Tibial nerve (tissue), 4 donors: ENCODE results near the gene SLC5A10. TPM values are rescaled to one million over a fixed set of nuclear protein-coding genes. Genes with fewer than 3 reads are reported as not detected.
"Not testable (repeated sequence)": the region's sequence is repeated elsewhere in the genome, so short reads cannot be mapped to it uniquely, and the experiment has no call there.

Experiments
- DNase-seq, 2 donors: peaks; one replicate each; pipeline ENCODE4 v3.0.0-alpha.2; 2019; ENCODE audit warnings: low spot score in 2 of 2
- H3K27ac ChIP-seq, 4 donors: fragments of 200-600 bp; sonication (generic) in 3 of 4; one replicate each; pipeline ENCODE4 v1.5.1; 2017 to 2019; ENCODE audit warnings: mild to moderate bottlenecking in 1 of 4
- H3K27me3 ChIP-seq, 2 donors: fragments of 200-600 bp; sonication (generic) in 1 of 2; one replicate each; pipeline versions ENCODE4 v1.5.1 to v1.6.0; 2017 to 2019
- H3K36me3 ChIP-seq, 3 donors: fragments of 200-600 bp; sonication (generic); one replicate each; pipeline ENCODE4 v1.5.1; 2018 to 2019
- H3K4me1 ChIP-seq, 4 donors: fragments of 200-600 bp; sonication (generic) in 3 of 4; one replicate each; pipeline ENCODE4 v1.5.1; 2017 to 2019
- H3K4me3 ChIP-seq, 4 donors: fragments of 200-600 bp; sonication (generic) in 3 of 4; one replicate each; pipeline ENCODE4 v1.5.1; 2017 to 2019; ENCODE audit warnings: mild to moderate bottlenecking in 1 of 4, moderate library complexity in 1 of 4
- H3K9me3 ChIP-seq, 4 donors: fragments of 200-600 bp; sonication (generic) in 3 of 4; one replicate each; pipeline ENCODE4 v1.5.1; 2017 to 2019
- CTCF ChIP-seq, 5 experiments: fragments of 200-600 bp in 3 of 5; fragments of 450-650 bp in 2 of 5; sonication (generic) in 3 of 5; IDR thresholded peaks; one replicate each; pipeline ENCODE4 v1.5.1; 2016 to 2019; ENCODE audit warnings: antibody characterized with exemption in 5 of 5, mild to moderate bottlenecking in 3 of 5, moderate library complexity in 2 of 5
- EP300 ChIP-seq, 2 donors: sonication (generic); formaldehyde crosslinking; IDR thresholded peaks; one replicate each; pipeline ENCODE4 v1.6.1; 2017; ENCODE audit warnings: antibody characterized with exemption in 2 of 2, mild to moderate bottlenecking in 1 of 2
- POLR2A ChIP-seq, 2 donors: fragments of 450-650 bp; IDR thresholded peaks; one replicate each; pipeline ENCODE4 v1.6.1; 2017; ENCODE audit warnings: antibody characterized with exemption in 2 of 2, mild to moderate bottlenecking in 2 of 2, moderate library complexity in 2 of 2
- WGBS, 2 donors: methylation state at CpG; one replicate each; pipeline ENCODE4 v1.1.5; 2018; 5-methylcytosine and 5-hydroxymethylcytosine counted together
- total RNA-seq, 4 donors: library from RNA; depleted of rRNA; stranded (reverse); fragments of >200 nt; gene quantifications; one replicate each; pipeline ENCODE4 v1.1.0, GENCODE V29; 2016

Gene SLC5A10
- total RNA-seq, 4 donors from 2014 or later, result not detected

DNA sequence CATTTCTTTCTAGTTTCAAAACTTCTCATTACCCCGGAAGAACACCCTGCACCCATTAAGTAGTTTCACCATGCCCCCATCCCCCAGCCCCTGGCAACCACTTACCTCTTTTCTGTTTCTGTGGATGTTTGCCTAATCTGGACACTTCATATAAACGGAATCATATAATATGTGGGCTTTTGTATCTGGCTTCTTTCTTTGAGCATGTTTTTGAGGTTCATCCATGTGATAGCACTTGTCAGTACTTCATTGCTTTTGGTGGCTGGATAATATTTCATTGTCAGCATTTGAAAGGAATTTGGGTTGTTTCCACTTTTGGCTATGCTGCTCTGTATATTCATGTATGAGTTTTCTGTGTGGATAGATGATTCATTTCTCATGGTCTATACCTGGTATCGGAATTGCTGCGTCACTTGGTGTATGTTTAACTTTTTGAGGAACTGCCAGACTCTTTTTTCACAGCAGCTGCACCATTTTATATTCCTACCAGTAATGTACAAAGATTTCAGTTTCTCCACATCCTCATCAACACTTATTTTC lies 30.0 kb upstream of the SLC5A10 start:
- no peak overlapping the region for H3K27ac ChIP-seq
- H3K4me1 ChIP-seq, result peaks cover 0 to 25% (median 10%) of the 10 kb centered on the region in 4 donors
- WGBS, 2 donors, result 61 to 70% methylated on average over 4 of the region's 4 CpGs
- no peaks in the 10 kb centered on the region for H3K9me3 ChIP-seq
- peaks cover 0 to 38% (median 0%) of the 10 kb centered on the region in 3 donors for H3K36me3 ChIP-seq
- H3K27me3 ChIP-seq, result no peaks in the 10 kb centered on the region
- no peak for DNase-seq
- H3K4me3 ChIP-seq, result no peak overlapping the region
- TF ChIP-seq EP300 (IDR thresholded peaks at IDR 0.05) (no peak), POLR2A (IDR thresholded peaks at IDR 0.05) (no peak), CTCF (IDR thresholded peaks at IDR 0.05) (no peak)

DNA sequence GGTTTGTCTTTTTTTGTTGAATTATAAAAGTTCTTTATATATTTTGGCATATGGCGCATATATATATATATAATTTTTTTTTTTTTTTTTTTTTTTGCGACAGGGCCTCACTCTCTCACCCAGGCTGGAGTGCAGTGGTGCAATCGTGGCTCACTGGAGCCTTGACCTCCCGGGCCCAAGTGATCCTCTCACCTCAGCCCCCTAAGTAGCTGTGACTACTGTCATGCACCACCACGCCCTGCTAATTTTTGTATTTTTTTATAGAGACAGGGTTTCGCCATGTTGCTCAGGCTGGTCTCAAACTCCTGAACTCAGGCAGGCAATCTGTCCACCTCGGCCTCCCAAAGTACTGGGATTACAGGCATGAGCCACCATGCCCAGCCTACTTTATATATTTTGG lies 29.4 kb upstream of the SLC5A10 start:
- not testable (repeated sequence) for H3K4me3 ChIP-seq, DNase-seq, H3K27me3 ChIP-seq, H3K27ac ChIP-seq, H3K9me3 ChIP-seq
- peaks cover 0 to 34% (median 0%) of the 10 kb centered on the region in 3 donors for H3K36me3 ChIP-seq
- 95 to 97% methylated on average over 7 of the region's 7 CpGs for WGBS, 2 donors
- peaks cover 0 to 25% (median 10%) of the 10 kb centered on the region in 4 donors for H3K4me1 ChIP-seq

- peaks cover 0 to 21% (median 10%) of the 10 kb centered on the region in 4 donors for H3K4me1 ChIP-seq
- no peak overlapping the region for H3K27ac ChIP-seq
- H3K9me3 ChIP-seq, result no peaks in the 10 kb centered on the region
- DNase-seq, result no peak
- H3K27me3 ChIP-seq, result no peaks in the 10 kb centered on the region
- TF ChIP-seq POLR2A (IDR thresholded peaks at IDR 0.05) (no peak), EP300 (IDR thresholded peaks at IDR 0.05) (no peak), CTCF (IDR thresholded peaks at IDR 0.05) (no peak)
- H3K4me3 ChIP-seq, result no peak overlapping the region
- 87 to 95% methylated on average over 1 of the region's 1 CpG for WGBS, 2 donors
- peaks cover 0 to 41% (median 9%) of the 10 kb centered on the region in 3 donors for H3K36me3 ChIP-seq
Measured at GRCh38 chr17:18925187-18925586, 26.8 kb upstream of the SLC5A10 start.

- no peaks in the 10 kb centered on the region for H3K27me3 ChIP-seq
- no peak overlapping the region for H3K4me3 ChIP-seq
- WGBS, 2 donors, result 88 to 92% methylated on average over 9 of the region's 9 CpGs
- TF ChIP-seq EP300 (IDR thresholded peaks at IDR 0.05) (no peak), CTCF (IDR thresholded peaks at IDR 0.05) (no peak)
- no peak overlapping the region for H3K27ac ChIP-seq
- H3K9me3 ChIP-seq, result no peaks in the 10 kb centered on the region
- H3K36me3 ChIP-seq, result peaks cover 0 to 70% (median 9%) of the 10 kb centered on the region in 3 donors
- H3K4me1 ChIP-seq, result peaks cover 0 to 11% (median 0%) of the 10 kb centered on the region in 4 donors
- no peak for DNase-seq
Measured at GRCh38 chr17:18928628-18929125, 23.3 kb upstream of the SLC5A10 start.

DNA sequence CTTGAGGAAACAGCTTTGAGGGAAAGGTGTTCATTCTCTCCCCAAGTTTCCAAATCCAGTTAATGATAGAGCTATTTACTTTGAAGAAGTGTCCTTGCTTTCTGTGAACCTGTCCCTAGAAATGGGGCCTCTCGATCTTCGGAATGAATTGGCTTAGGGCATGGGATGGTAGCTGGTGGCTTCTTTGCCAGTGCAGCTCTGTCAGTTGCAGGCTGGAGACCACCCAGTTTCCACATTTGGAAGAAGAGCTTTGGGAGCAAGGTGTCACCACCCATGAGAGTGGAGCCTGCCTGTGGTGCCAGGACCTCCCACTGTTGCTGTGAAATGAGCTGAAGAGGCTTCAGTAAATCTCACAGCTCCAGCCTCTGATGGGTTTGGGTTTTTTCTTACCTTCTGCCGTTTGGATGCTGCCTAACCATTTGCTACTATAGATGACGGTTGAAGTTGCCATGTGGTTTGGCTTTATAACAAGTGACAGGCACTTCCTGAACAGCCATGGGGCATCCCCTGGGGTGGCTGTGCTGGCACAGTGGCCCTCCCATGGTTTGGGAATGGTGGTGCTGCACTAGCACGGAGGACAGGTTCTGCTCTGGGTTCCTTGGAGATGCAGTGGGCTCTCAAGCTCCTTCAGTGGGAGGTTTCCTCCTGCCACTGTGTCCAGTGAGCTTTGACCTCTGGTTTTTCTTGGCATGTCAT lies 19.5 kb upstream of the SLC5A10 start:
- no peaks in the 10 kb centered on the region for H3K27me3 ChIP-seq
- peaks cover 0 to 52% (median 9%) of the 10 kb centered on the region in 3 donors for H3K36me3 ChIP-seq
- H3K27ac ChIP-seq, result no peak overlapping the region
- DNase-seq, result no peak
- 67 to 77% methylated on average over 5 of the region's 5 CpGs for WGBS, 2 donors
- no peaks in the 10 kb centered on the region for H3K9me3 ChIP-seq
- no peak for TF ChIP-seq CTCF (IDR thresholded peaks at IDR 0.05)
- no peak for TF ChIP-seq POLR2A (IDR thresholded peaks at IDR 0.05)
- peaks cover 0 to 11% (median 0%) of the 10 kb centered on the region in 4 donors for H3K4me1 ChIP-seq
- H3K4me3 ChIP-seq, result no peak overlapping the region
